HepG2 (cell line): ENCODE results near the gene HOXA9. TPM values are rescaled to one million over a fixed set of nuclear protein-coding genes. Genes with fewer than 3 reads are reported as not detected.
A peak's percentile ranks its signal among the peaks of the same experiment; 100 is the strongest.

Experiments used
- DNMT1 ChIP-seq: sonication (generic); formaldehyde crosslinking; IDR thresholded peaks from 2 replicates; pipeline ENCODE4 v1.5.1; 2020; ENCODE audit warnings: mild to moderate bottlenecking, missing genetic modification reagents
- DPF2 ChIP-seq: sonication (generic); formaldehyde crosslinking; IDR thresholded peaks from 2 replicates; pipeline ENCODE4 v1.4.0; 2020; ENCODE audit warnings: mild to moderate bottlenecking, low read depth, missing genetic modification reagents, borderline replicate concordance
- FOSL2 ChIP-seq: sonication (generic); formaldehyde crosslinking; IDR thresholded peaks from 2 replicates; pipeline ENCODE4 v1.4.0; 2020; ENCODE audit warnings: missing genetic modification reagents
- GATAD2A ChIP-seq: IDR thresholded peaks from 2 replicates; pipeline ENCODE4 v1.6.1; 2016
- HMGXB3 ChIP-seq: sonication (generic); formaldehyde crosslinking; IDR thresholded peaks from 2 replicates; pipeline ENCODE4 v1.4.0; 2020; ENCODE audit warnings: missing genetic modification reagents, borderline replicate concordance
- KDM2A ChIP-seq: sonication (generic); formaldehyde crosslinking; IDR thresholded peaks from 2 replicates; pipeline ENCODE4 v1.4.0; 2020; ENCODE audit warnings: low read depth, missing genetic modification reagents, borderline replicate concordance
- MAZ ChIP-seq, 2 experiments: sonication (generic) in 1 of 2; formaldehyde crosslinking in 1 of 2; IDR thresholded peaks; 2 replicates each; pipeline versions ENCODE4 v1.5.0 to v1.6.1; 2012 to 2020; ENCODE audit warnings: low read depth in 2 of 2, mild to moderate bottlenecking in 2 of 2, borderline replicate concordance in 1 of 2, improper control_type of control experiment in 1 of 2, low read length in 1 of 2, missing genetic modification reagents in 1 of 2, moderate library complexity in 1 of 2
- MED8 ChIP-seq: sonication (generic); formaldehyde crosslinking; IDR thresholded peaks from 2 replicates; pipeline ENCODE4 v1.8.1; 2023; ENCODE audit warnings: mild to moderate bottlenecking, missing genetic modification reagents; ENCODE audit not compliant: insufficient replicate concordance
- NR2F1 ChIP-seq, 2 experiments: fragments of 450-650 bp in 1 of 2; formaldehyde crosslinking in 1 of 2; IDR thresholded peaks; 2 replicates each; pipeline versions ENCODE4 v1.5.0 to v1.6.1; 2016 to 2020; ENCODE audit warnings: mild to moderate bottlenecking in 1 of 2, missing compliant biosample characterization in 1 of 2, missing genetic modification reagents in 1 of 2, moderate library complexity in 1 of 2
- POLR2G ChIP-seq: fragments of 200-400 bp; formaldehyde crosslinking; IDR thresholded peaks from 2 replicates; pipeline ENCODE4 v1.6.1; 2018; ENCODE audit warnings: mild to moderate bottlenecking, low read depth, low read length, moderate library complexity
- RAD21 ChIP-seq: fragments of 450-650 bp; formaldehyde crosslinking; IDR thresholded peaks from 2 replicates; pipeline ENCODE4 v1.5.0; 2020; ENCODE audit warnings: mild to moderate bottlenecking
- ZNF564 ChIP-seq: sonication (generic); formaldehyde crosslinking; IDR thresholded peaks from 2 replicates; pipeline ENCODE4 v1.8.1; 2023; ENCODE audit warnings: mild to moderate bottlenecking, missing genetic modification reagents
- ZNF746 ChIP-seq: sonication (generic); formaldehyde crosslinking; IDR thresholded peaks from 2 replicates; pipeline ENCODE4 v1.8.0; 2022; ENCODE audit warnings: mild to moderate bottlenecking, missing genetic modification reagents
- polyA plus RNA-seq, 8 experiments: library from polyadenylated mRNA; depleted of rRNA in 3 of 8; stranded (reverse) in 7 of 8; unstranded in 1 of 8; fragments of >200 nt; fragmentation: Illumina TruSeq in 4 of 8; extraction: Trizol in 4 of 8; gene quantifications; 2 replicates each; pipeline versions ENCODE4 v1.2.1 to v1.2.3, GENCODE V29; 2011 to 2016; ENCODE audit warnings: low read depth in 4 of 8, missing spikeins in 1 of 8, mixed read lengths in 1 of 8; ENCODE audit not compliant: insufficient read depth in 1 of 8
- total RNA-seq, 5 experiments: library from RNA; depleted of rRNA; stranded (reverse); fragments of >200 nt; fragmentation: Illumina TruSeq; extraction: Trizol; gene quantifications; 2 replicates each; pipeline ENCODE4 v1.2.3, GENCODE V29; 2016; ENCODE audit warnings: low read depth in 1 of 5
- TF ChIP-seq, protein P1 (sequence below): sonication (generic); formaldehyde crosslinking; IDR thresholded peaks from 2 replicates; pipeline ENCODE4 v1.4.0; 2020; ENCODE audit warnings: mild to moderate bottlenecking, low read depth, missing genetic modification reagents
- TF ChIP-seq, protein P2 (sequence below): sonication (generic); formaldehyde crosslinking; IDR thresholded peaks from 2 replicates; pipeline ENCODE4 v1.5.0; 2020; ENCODE audit warnings: mild to moderate bottlenecking, missing genetic modification reagents, borderline replicate concordance
- TF ChIP-seq, protein P3 (sequence below): IDR thresholded peaks from 2 replicates; pipeline ENCODE4 v1.6.1; 2016; ENCODE audit warnings: missing biosample characterization, missing genetic modification reagents, low read depth

The HOXA9 gene
- total and polyA plus RNA-seq, 2 of the 13 experiments (the other 11 are each of a cell fraction or from before 2014, with no cell fraction given) = not detected

DNA sequence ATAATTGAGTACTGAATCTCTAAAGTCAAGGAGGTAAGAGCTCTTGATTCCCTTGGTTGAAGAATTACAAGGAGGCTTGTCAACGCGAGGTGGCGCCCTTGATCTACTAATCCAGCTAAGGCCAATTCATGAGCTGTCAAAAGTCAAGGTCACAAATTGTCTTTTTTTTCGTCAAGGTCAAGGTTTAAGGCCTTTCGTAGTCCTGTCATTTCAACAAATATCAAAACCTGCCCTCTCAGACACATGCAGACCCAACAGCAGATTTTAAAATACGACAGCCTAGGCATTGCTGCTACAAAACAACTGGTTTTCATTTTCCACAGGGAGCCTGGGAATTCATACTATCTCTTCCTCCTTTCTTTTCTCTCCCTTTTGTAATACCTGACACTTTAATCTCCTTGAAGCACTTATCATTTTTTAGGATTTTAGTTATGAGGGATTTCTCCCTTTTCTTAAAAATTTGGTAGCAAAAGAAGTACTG is 31.0 kb upstream of the HOXA9 start (continued):
- TF ChIP-seq NR2F1 (CRISPR knock-in tag; IDR thresholded peaks at IDR 0.05) (peak in 1 of 2 experiments; percentile 52; a peak in 1 of 4 replicates), GATAD2A (0 out of 2 replicates have a peak, but pooled peaks have one; percentile 37), MAZ (IDR thresholded peaks at IDR 0.05; ENCODE audit: borderline replicate concordance, low read depth, low read length) (no peak), MAZ (CRISPR knock-in tag; IDR thresholded peaks at IDR 0.05; ENCODE audit: low read depth) (no peak), ZNF564 (CRISPR knock-in tag) (no peak), DNMT1 (CRISPR knock-in tag) (no peak), FOSL2 (CRISPR knock-in tag) (peak; percentile 23; the same call in 1 of the 2 replicates), DPF2 (CRISPR knock-in tag) (no peak), MED8 (CRISPR knock-in tag) (no peak), ZNF746 (CRISPR knock-in tag) (no peak), KDM2A (CRISPR knock-in tag) (no peak), RAD21 (CRISPR knock-in tag) (peak; percentile 77), HMGXB3 (CRISPR knock-in tag) (no peak), POLR2G (no peak)
- TF ChIP-seq, protein P1, sequence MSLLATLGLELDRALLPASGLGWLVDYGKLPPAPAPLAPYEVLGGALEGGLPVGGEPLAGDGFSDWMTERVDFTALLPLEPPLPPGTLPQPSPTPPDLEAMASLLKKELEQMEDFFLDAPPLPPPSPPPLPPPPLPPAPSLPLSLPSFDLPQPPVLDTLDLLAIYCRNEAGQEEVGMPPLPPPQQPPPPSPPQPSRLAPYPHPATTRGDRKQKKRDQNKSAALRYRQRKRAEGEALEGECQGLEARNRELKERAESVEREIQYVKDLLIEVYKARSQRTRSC (CRISPR knock-in tag) = no peak
- TF ChIP-seq, protein P2, sequence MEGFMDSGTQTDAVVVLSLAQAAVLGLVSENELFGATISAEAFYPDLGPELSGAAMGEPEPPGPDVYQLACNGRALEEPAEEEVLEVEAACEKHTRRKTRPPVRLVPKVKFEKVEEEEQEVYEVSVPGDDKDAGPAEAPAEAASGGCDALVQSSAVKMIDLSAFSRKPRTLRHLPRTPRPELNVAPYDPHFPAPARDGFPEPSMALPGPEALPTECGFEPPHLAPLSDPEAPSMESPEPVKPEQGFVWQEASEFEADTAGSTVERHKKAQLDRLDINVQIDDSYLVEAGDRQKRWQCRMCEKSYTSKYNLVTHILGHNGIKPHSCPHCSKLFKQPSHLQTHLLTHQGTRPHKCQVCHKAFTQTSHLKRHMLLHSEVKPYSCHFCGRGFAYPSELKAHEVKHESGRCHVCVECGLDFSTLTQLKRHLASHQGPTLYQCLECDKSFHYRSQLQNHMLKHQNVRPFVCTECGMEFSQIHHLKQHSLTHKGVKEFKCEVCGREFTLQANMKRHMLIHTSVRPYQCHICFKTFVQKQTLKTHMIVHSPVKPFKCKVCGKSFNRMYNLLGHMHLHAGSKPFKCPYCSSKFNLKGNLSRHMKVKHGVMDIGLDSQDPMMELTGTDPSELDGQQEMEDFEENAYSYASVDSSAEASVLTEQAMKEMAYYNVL = no peak
- TF ChIP-seq, protein P3, sequence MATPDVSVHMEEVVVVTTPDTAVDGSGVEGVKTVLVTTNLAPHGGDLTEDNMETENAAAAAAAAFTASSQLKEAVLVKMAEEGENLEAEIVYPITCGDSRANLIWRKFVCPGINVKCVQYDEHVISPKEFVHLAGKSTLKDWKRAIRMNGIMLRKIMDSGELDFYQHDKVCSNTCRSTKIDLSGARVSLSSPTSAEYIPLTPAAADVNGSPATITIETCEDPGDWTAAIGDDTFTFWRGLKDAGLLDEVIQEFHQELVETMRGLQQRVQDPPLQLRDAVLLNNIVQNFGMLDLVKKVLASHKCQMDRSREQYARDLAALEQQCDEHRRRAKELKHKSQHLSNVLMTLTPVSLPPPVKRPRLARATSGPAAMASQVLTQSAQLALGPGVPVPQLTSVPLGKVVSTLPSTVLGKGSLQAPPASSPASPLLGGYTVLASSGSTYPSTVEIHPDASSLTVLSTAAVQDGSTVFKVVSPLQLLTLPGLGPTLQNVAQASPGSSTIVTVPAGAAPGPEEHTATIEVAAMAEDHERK (CRISPR knock-in tag) = no peak
